Superior temporal gyrus (tissue), 1 donor: ENCODE data around the gene CFAP43.
"Not testable (repeated sequence)": the region's sequence is repeated elsewhere in the genome, so short reads cannot be mapped to it uniquely, and the experiment has no call there.

Source experiments
- DNase-seq: peaks from one replicate; pipeline ENCODE4 v3.0.0-alpha.2; 2016; ENCODE audit errors: extremely low spot score

CFAP43 gene

DNA sequence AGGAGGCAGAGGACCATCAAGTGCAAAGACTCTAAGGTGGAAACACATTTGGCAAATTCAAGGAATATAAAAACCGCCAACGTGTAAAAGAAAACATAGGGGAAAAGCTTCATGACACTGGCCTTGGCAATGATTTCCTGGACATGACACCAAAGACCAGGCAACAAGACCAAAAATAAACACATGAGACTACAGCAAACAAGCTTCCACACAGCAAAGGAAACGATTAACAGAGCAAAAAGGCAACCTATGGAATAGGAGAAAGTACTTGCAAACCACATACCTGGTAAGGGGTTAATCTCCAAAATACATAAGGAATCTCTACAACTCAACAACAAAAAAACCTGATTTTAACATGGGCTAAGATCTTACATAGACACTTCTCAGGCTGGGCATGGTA, 26.0 kb upstream of the CFAP43 start:
- no peak for DNase-seq

DNA sequence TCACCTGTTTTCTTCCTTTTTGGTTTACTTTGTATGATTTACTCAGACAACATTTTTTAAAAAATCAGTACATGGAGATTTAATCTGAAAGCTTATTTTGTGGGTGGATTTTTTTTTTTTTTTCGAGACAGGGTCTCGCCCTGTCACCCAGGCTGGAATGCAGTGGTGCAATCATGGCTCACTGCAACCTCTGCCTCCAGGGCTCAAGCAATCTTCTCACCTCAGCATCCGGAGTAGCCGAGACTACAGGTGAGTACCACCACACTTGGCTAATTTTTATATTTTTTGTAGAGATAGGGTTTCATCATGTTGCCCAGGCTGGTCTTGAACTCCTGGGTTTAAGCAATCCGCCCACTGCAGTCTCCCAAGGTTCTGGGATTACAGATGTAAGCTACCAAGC, 25.1 kb upstream of the CFAP43 start:
- DNase-seq = no peak

GRCh38 chr10:104256335-104256961, 24.3 kb upstream of the CFAP43 start:
- peak; percentile 47 for DNase-seq

DNA sequence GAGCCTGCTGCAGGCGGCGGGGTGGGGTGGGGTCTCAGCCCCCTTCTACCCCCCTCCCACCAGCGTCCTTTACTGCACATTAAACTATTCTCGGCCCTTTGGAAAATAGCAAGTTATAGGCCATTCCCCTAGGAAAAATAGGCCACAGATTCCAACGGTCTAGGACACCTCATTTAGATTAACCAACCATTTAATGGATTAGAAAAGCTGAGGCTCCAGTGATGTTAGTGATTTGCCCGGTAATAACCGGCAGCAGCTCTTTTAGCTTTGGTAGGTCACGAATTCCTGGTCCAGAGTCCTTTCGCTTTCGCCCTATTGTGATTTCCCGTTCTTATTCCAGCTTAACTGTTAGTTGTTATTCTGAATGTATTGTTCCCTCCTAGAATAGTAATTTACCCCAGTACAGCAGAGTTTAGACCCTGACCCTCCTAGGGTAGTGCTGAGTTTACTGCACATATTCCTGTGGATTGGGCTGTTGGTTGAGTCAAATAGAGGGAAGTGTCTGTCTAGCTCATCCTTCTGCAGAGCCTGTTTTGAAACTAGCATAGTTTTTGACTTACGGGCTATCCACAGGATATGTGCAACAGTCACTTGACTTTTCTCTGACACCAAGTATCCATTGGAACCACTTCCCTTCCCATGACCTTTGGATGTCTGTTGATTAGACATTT, 23.3 kb upstream of the CFAP43 start:
- DNase-seq = peak; percentile 82

DNA sequence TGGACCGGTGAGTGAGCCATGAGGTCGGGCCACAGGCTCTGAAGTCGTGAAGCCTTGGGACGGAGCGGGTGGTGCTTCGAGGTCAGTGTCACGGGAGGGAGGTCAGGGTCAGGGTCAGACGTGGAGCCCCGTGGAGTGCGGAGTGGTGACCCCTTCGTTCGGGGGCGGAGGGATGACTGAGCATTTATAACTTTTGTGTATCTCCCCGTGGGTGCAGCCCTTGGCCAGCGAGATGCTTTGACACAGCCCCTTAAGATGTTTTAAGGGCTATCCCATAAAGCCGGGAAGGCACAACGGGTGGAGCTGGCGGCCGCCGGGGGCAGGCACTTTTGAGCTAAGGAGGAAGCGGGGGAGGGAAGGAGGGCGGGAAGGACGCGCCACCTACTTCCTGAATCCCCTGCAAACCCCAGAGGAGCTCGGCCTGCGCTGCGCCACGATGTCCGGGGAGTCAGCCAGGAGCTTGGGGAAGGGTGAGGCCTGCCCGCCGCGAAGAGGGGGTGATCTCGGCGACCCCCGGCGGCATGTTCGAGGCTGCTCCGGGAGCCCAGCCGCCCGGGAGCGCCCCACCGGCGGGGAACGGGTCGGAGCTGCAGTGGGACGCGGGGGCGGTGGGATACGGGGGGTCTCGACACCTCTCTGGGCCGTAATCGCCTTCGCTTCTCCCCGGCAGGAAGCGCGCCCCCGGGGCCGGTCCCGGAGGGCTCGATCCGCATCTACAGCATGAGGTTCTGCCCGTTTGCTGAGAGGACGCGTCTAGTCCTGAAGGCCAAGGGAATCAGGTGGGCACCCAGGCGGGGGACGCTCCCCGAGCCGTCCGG, 22.5 kb upstream of the CFAP43 start, which contains the start of gene GSTO1:
GSTO1 (plus strand) TSS at position 400 of the 818 bp plus-strand sequence; CDS start at position 437, 37 bp downstream.
- peak; percentile 48 for DNase-seq

- no peak for DNase-seq
These were observed 21.6 kb upstream of the CFAP43 start for GRCh38 chr10:104253606-104254410.

DNA sequence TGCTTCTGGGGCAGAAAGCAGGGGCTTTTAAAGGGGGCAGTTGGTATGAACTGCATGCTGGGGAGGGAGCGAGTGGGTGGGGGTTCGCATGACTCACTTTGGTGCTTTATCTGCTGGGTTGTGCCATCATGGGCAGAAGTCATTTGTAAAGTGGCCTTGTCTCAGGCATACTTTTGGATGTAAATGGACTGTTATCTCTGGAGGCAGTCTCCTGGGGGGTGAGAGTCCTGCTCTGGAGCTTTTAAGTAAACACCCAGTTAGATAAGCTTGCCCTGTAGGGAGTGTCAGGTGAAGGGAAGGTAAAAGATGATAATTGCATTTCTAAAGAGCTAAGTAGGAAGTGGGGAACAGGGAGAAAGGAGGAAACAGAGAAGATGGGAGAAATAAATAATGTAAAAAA, 20.9 kb upstream of the CFAP43 start:
- DNase-seq = no peak

DNA sequence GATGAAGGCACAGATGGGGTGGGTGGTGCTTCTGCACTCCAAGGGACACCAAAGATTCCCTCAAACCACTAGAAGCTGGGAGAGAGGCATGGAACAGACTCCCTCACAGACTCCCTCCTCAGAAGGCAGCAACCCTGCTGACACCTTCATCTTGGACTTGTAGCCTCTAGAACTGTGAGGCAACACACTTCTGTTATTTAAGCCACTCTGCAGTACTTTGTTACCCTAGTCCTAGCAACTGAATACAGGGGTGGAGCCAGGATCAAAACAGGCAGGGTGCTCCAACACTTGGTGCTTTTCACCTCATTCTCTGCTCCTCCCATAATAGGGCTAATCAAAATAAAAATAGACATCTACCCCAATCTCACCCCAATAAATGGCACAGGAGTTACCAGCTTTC, 20.2 kb upstream of the CFAP43 start:
- DNase-seq = no peak

DNA sequence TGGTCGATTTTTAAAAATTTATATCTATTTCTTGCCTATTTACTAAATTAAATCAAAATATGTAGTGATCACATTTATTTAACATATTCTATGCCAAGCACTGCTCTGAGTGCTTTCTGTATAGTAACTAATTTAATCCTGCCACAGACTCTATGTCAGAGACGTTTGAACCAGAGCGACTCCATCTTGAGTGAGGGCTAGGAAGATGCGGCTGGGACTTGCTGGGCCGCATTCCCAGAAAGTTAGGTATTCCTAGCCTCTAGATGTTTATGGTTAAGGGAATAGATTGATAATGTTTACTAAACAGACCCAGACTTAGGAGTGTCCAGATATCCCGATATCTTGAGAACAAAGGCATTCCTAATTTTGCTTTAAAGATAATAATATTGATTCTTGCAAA, 19.3 kb upstream of the CFAP43 start:
- DNase-seq = no peak

- no peak for DNase-seq
These were observed 18.2 kb upstream of the CFAP43 start for GRCh38 chr10:104250371-104250770.

GRCh38 chr10:104248931-104249330, 16.8 kb upstream of the CFAP43 start:
- DNase-seq = not testable (repeated sequence)

DNA sequence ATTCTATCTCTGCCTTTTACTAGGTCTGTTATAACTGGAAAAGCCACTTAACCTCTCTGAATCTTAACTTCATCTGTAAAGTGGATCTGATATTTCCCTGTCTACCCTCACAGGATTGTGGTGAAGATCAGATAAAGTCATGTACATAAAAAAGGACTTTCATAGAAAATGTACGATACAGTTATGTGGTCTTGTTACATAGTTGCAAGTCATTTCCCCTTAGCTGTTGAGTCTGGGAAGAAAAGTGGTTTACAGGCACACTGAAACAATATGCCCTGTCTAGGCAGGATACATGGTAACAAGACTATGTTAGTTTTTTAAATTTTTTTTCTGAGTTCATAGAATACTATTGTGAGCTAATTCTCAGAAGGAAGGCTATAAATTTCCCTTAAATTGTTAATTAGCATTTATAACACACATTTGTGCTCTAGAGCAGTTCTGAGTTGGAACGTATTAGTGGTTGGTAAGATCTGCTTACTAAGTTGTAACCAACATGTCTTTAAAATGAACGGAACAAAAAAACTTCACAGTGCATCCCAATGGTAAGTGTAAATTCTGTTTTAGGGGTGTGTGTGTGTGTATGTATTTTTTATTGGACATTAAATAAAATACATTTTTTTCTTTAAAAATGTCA, 15.5 kb upstream of the CFAP43 start:
- no peak for DNase-seq

- no peak for DNase-seq
These were observed 14.8 kb upstream of the CFAP43 start for GRCh38 chr10:104246976-104247375.

- no peak for DNase-seq
These were observed 13.0 kb upstream of the CFAP43 start for GRCh38 chr10:104245066-104245632.

DNA sequence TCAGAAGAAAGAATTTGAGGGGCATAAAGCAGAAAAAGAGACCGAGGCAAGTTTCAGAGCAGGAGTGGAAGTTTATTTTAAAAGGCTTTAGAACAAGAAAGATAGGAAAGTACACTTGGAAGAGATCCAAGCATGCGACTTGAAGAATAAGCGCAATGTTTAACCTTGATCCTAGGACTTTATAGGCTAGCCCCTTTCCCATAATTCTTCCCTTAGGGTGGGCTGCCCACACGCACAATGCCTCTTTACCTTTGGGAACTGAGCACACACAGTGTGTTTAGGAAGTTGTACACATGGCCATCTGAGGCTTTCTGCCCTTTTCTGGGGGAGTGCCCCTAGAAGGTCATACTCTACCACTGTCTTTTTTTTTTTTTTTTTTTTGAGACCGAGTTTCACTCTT, 11.3 kb upstream of the CFAP43 start:
- no peak for DNase-seq

- peak; percentile 78 for DNase-seq
These were observed 10.8 kb upstream of the CFAP43 start for GRCh38 chr10:104243009-104243408.

DNA sequence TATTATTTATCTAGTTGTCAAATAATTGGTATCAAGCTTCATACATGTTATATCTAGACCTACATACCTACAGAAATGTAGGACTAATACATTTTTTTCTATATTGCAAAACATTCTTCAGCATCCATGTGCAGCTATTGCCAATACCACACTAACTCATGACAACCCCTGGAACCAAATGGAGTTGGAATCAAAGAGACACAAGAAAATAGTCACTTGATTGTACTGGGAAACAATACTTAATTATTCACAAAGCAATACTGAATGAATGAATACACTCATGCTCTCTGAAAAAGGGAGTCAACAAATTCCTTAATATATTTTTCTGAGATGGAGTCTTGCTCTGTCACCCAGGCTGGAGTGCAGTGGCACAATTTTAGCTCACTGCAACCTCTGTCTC, 10.4 kb upstream of the CFAP43 start:
- DNase-seq = peak; percentile 85

- no peak for DNase-seq
These were observed 7.9 kb upstream of the CFAP43 start for GRCh38 chr10:104240078-104240477.

DNA sequence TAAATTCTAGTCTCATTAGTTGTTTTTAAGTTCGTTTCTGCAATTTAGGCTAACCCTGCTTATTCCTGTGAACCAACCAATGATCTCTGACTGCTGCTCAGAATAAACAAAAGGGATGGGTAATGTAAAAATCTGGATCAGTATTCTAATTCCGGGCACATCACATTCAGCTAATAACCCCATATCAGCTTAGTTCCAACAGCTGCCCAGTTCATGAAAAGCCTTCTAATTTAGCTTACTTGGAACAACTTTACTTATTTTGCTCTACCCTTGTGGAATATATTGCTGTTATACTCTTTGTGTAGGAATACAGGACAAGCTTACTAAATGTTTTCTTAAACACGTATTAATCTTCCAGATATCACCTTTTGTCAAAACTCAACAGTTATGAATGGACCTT, 3.6 kb upstream of the CFAP43 start:
- DNase-seq = no peak

DNA sequence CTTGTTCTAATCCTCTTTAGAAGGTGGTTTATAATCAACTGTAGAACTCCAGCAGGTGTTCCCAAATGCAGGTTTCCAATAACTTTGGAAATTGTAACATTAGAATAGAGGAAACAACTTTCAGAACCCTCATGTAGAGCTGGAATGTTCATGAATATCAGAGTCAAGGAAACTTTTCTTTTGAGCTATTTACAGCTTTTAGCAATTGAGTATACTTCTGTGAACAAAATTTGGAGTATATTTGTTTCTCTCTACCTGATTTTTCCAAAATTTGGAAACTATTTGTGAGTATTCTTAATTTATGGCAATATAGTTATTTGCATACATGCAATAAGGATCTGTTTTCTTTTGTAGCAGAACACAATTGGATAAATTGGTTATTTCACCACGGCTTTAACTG, 2.8 kb upstream of the CFAP43 start:
- no peak for DNase-seq

- DNase-seq = no peak
These were observed 1.7 kb upstream of the CFAP43 start for GRCh38 chr10:104233817-104234216.
